ENCODE measurements around the gene PDS5B. TPM values are rescaled to one million over a fixed set of nuclear protein-coding genes. Genes with fewer than 3 reads are reported as not detected.

PDS5B gene
- total RNA-seq, 1 experiment from 2014 or later: 15.5 TPM

DNA sequence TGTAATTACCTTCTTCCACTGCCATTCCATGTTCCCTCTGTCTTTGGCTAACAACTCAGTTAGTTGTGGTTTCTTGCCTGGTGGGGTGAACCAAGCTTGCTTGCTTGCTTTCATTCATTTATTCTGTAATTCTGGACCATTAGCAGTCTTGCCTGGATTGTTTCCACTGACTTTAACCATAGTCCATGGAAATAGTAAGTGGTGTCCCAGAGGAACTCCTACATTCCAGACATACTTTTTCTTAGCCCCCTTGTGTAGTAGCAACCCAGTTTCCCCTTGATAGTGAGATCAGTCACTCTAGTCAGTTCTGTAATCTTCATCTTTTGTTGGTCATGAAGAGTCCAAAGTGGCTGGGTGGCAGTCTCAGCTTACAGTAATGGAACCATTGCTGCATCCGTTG lies 23.2 kb downstream of the PDS5B start:
- Histone ChIP-seq H3K36me3 (no peaks in the 10 kb centered on the region), H3K4me1 (replicated peaks) (no peaks in the 10 kb centered on the region), H3K27me3 (replicated peaks) (no peaks in the 10 kb centered on the region), H3K4me3 (no peak overlapping the region), H3K9me3 (replicated peaks) (no peaks in the 10 kb centered on the region), H3K27ac (no peak overlapping the region)
- DNase-seq (ENCODE audit: low read depth in 1 of 2, low spot score in 2 of 2): no peak

DNA sequence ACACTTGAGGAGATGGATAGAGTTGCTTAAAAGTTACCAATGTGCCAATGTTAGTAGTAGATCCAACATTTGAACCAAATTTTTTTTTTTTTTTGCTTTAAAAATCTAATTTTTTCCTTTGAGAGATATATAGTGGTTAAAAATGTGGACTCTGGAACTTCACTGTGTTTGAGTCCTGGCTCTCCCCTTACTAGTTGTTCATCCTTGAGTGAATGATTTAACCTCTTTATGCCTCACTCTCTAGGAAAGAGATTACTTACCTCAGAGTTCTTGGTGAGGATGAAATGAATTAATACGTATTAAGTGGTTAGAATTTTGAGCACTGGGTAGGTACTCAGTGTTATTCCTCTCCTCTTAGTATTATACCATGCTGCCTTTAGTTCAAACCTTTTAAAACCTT lies 24.3 kb downstream of the PDS5B start:
- no peaks in the 10 kb centered on the region for H3K4me1 ChIP-seq (replicated peaks)
- H3K27ac ChIP-seq: no peak overlapping the region
- no peaks in the 10 kb centered on the region for H3K36me3 ChIP-seq
- no peak for DNase-seq (ENCODE audit: low read depth in 1 of 2, low spot score in 2 of 2)
- H3K27me3 ChIP-seq (replicated peaks): no peaks in the 10 kb centered on the region
- no peak overlapping the region for H3K4me3 ChIP-seq
- no peaks in the 10 kb centered on the region for H3K9me3 ChIP-seq (replicated peaks)

DNA sequence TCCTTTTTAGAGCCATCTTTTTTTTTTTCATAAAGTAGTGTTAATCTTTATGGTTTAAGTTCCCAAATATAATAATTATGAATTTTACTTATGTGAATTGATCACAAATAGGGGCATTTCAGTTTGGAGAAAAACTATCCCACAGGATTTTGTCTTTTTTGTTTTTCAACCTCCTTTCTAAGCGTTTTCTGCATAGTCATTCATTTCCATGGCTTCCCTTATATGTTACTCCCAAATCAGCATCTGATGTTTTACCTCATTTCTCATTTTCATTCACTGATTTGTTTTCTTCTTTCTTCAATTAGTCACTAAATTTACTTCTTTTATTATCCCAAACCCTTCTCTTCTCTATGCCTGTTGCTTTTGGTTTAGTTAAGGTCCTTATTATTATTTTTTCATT lies 24.7 kb downstream of the PDS5B start:
- no peaks in the 10 kb centered on the region for H3K27me3 ChIP-seq (replicated peaks)
- no peaks in the 10 kb centered on the region for H3K36me3 ChIP-seq
- no peak overlapping the region for H3K4me3 ChIP-seq
- H3K27ac ChIP-seq: no peak overlapping the region
- DNase-seq (ENCODE audit: low read depth in 1 of 2, low spot score in 2 of 2): no peak
- no peaks in the 10 kb centered on the region for H3K4me1 ChIP-seq (replicated peaks)
- H3K9me3 ChIP-seq (replicated peaks): no peaks in the 10 kb centered on the region

DNA sequence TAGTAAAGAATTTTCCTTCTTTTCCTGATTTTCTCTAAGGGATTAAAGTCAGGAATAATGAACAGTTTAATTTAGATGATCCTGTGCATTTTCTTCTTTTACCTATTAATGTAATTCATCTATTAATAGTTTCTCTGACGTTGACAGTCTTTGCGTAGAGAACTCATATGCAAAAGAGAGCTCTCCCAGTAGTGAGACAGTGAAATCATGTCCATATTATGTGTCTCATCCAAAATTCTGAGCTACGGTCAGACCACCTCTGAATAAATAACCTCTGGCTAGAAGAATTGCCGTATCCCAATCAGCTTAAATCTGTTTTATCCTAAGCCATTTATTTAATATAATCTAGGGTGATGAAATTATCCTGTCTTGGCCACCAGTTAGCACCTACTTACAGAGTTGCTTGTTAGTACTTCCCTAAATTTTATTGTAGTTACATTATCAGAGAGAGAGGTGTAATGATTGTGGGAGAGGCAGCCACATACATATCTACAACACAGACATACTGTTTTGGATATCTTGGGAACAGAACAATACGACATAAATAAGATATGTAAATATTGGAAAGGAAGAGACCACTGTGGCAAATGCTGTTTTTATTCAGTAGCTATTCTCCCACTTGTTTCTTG lies 30.7 kb downstream of the PDS5B start:
- no peak for DNase-seq (ENCODE audit: low read depth in 1 of 2, low spot score in 2 of 2)

GRCh38 chr13:32622827-32623226 lies 36.6 kb downstream of the PDS5B start:
- no peak overlapping the region for H3K4me3 ChIP-seq
- no peaks in the 10 kb centered on the region for H3K36me3 ChIP-seq
- DNase-seq (ENCODE audit: low read depth in 1 of 2, low spot score in 2 of 2): no peak
- H3K9me3 ChIP-seq (replicated peaks): no peaks in the 10 kb centered on the region; the same call in none of the 2 replicates
- no peak overlapping the region for H3K27ac ChIP-seq
- no peaks in the 10 kb centered on the region for H3K27me3 ChIP-seq (replicated peaks)
- no peaks in the 10 kb centered on the region for H3K4me1 ChIP-seq (replicated peaks)

More for the DNA sequence above, 30.7 kb downstream of the PDS5B start:
- H3K27ac ChIP-seq: no peak overlapping the region
- H3K4me3 ChIP-seq: no peak overlapping the region
- no peaks in the 10 kb centered on the region for H3K4me1 ChIP-seq (replicated peaks)
- H3K9me3 ChIP-seq (replicated peaks): no peaks in the 10 kb centered on the region
- no peaks in the 10 kb centered on the region for H3K27me3 ChIP-seq (replicated peaks)
- H3K36me3 ChIP-seq: no peaks in the 10 kb centered on the region

GRCh38 chr13:32624441-32624840 lies 38.2 kb downstream of the PDS5B start:
- H3K9me3 ChIP-seq (replicated peaks): no peaks in the 10 kb centered on the region; the same call in none of the 2 replicates
- no peaks in the 10 kb centered on the region for H3K27me3 ChIP-seq (replicated peaks)
- no peaks in the 10 kb centered on the region for H3K36me3 ChIP-seq
- no peak for DNase-seq (ENCODE audit: low read depth in 1 of 2, low spot score in 2 of 2)
- no peak overlapping the region for H3K27ac ChIP-seq
- H3K4me1 ChIP-seq (replicated peaks): no peaks in the 10 kb centered on the region
- no peak overlapping the region for H3K4me3 ChIP-seq

- Histone ChIP-seq H3K36me3 (no peaks in the 10 kb centered on the region), H3K27ac (no peak overlapping the region), H3K4me3 (no peak overlapping the region), H3K9me3 (replicated peaks) (no peaks in the 10 kb centered on the region; the same call in 1 of the 2 replicates), H3K27me3 (replicated peaks) (no peaks in the 10 kb centered on the region), H3K4me1 (replicated peaks) (no peaks in the 10 kb centered on the region)
- no peak for DNase-seq (ENCODE audit: low read depth in 1 of 2, low spot score in 2 of 2)
Observed at GRCh38 chr13:32627793-32628192, 41.5 kb downstream of the PDS5B start.

- no peak overlapping the region for H3K27ac ChIP-seq
- no peak overlapping the region for H3K4me3 ChIP-seq
- no peaks in the 10 kb centered on the region for H3K4me1 ChIP-seq (replicated peaks)
- no peaks in the 10 kb centered on the region for H3K27me3 ChIP-seq (replicated peaks)
- no peaks in the 10 kb centered on the region for H3K9me3 ChIP-seq (replicated peaks)
- H3K36me3 ChIP-seq: no peaks in the 10 kb centered on the region
- DNase-seq (ENCODE audit: low read depth in 1 of 2, low spot score in 2 of 2): no peak
Observed at GRCh38 chr13:32629313-32629712, 43.1 kb downstream of the PDS5B start.

GRCh38 chr13:32629866-32630265 lies 43.6 kb downstream of the PDS5B start:
- H3K27ac ChIP-seq: no peak overlapping the region
- no peaks in the 10 kb centered on the region for H3K9me3 ChIP-seq (replicated peaks)
- DNase-seq (ENCODE audit: low read depth in 1 of 2, low spot score in 2 of 2): no peak
- H3K4me3 ChIP-seq: no peak overlapping the region
- no peaks in the 10 kb centered on the region for H3K36me3 ChIP-seq
- H3K27me3 ChIP-seq (replicated peaks): no peaks in the 10 kb centered on the region
- H3K4me1 ChIP-seq (replicated peaks): no peaks in the 10 kb centered on the region

DNA sequence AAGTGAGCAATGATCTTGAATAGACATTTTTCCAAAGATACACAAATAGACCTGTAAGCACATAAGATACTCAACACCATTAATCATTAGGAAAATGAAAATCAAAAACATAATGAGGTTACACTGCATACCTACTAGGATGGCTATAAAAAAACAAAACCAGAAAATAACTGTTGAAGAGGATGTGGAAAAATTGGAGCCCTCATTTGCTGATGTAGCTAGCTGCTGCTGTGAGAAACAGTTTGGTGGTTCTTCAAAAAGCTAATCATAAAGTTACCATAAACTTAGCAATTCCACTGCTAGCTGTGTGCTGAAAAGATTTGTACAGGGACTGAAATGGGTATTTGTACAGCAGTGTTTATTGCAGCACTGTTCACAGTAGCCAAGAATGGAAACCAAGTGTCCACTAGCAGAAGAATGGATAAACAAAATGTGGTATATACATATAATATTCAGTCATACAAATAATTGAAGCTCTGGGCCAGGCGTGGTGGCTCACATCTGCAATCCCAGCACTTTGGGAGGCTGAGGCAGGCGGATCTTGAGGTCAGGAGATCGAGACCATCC lies 46.2 kb downstream of the PDS5B start:
- Histone ChIP-seq H3K4me3 (no peak overlapping the region), H3K36me3 (no peaks in the 10 kb centered on the region), H3K4me1 (replicated peaks) (no peaks in the 10 kb centered on the region), H3K27me3 (replicated peaks) (no peaks in the 10 kb centered on the region), H3K9me3 (replicated peaks) (no peaks in the 10 kb centered on the region), H3K27ac (no peak overlapping the region)
- no peak for DNase-seq (ENCODE audit: low read depth in 1 of 2, low spot score in 2 of 2)

GRCh38 chr13:32636711-32637110 lies 50.5 kb downstream of the PDS5B start:
- Histone ChIP-seq H3K9me3 (replicated peaks) (no peaks in the 10 kb centered on the region), H3K27me3 (replicated peaks) (no peaks in the 10 kb centered on the region), H3K4me3 (no peak overlapping the region), H3K27ac (no peak overlapping the region), H3K36me3 (no peaks in the 10 kb centered on the region), H3K4me1 (replicated peaks) (no peaks in the 10 kb centered on the region)
- DNase-seq (ENCODE audit: low read depth in 1 of 2, low spot score in 2 of 2): no peak

- no peak overlapping the region for H3K27ac ChIP-seq
- no peaks in the 10 kb centered on the region for H3K36me3 ChIP-seq
- H3K4me1 ChIP-seq (replicated peaks): peaks cover 4% of the 10 kb centered on the region; the same call in 1 of the 2 replicates
- H3K9me3 ChIP-seq (replicated peaks): no peaks in the 10 kb centered on the region
- no peaks in the 10 kb centered on the region for H3K27me3 ChIP-seq (replicated peaks)
- H3K4me3 ChIP-seq: no peak overlapping the region
- DNase-seq (ENCODE audit: low read depth in 1 of 2, low spot score in 2 of 2): no peak
Observed at GRCh38 chr13:32638739-32639138, 52.5 kb downstream of the PDS5B start.

DNA sequence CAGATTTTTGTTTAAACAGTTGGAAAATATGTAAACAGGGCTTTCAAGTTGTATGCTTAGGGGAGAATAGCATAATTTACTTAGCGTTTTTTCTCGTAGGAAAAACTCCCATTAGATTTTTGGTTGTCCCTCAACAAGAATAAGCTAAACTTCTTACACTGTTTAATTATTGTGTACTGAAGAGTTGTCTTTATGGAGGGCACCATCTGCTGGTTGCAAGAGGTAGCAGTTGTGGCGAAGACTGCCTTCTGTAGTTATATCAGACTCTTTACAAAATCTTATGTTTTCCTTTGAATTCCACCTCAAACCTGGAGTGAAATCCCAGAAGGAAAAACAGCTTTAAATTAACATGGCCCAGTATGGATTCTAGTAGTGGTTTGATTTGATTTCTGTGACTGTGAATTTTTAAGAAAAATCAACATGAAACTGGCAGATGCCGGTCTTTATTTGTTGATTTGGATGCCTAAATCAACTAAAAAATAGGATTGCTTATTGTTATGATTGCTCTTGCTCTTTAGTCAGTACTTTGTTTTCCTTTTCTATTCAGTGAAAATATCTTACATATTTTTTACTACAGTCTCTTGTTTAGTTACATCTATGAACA lies 53.4 kb downstream of the PDS5B start:
- no peaks in the 10 kb centered on the region for H3K27me3 ChIP-seq (replicated peaks)
- no peak overlapping the region for H3K27ac ChIP-seq
- no peaks in the 10 kb centered on the region for H3K36me3 ChIP-seq
- DNase-seq (ENCODE audit: low read depth in 1 of 2, low spot score in 2 of 2): peak; percentile 19 to 48
- no peak overlapping the region for H3K4me3 ChIP-seq
- no peaks in the 10 kb centered on the region for H3K9me3 ChIP-seq (replicated peaks)
- peaks cover 4% of the 10 kb centered on the region; the same call in 1 of the 2 replicates for H3K4me1 ChIP-seq (replicated peaks)

DNA sequence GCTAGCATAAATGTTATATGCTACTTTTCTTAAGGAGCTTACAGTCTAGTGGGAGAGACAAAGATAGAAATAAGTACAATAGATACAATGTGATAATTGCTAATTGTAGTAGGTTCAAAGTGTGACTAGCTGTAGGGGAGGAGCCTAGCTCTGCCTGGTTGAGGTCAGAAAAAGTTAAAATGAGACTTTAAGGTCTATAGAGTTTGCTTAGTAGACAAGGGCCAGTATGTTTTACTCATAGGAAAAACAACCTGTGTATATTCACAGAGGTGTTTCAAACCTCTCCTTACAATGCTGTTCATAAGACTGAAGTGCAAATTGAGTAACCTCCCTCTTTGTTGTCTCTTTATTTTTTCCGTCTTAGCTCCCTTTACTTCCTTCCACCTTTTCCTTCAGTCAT lies 56.1 kb downstream of the PDS5B start:
- DNase-seq (ENCODE audit: low read depth in 1 of 2, low spot score in 2 of 2): no peak
- Histone ChIP-seq H3K9me3 (replicated peaks) (no peaks in the 10 kb centered on the region), H3K27me3 (replicated peaks) (no peaks in the 10 kb centered on the region), H3K36me3 (no peaks in the 10 kb centered on the region), H3K4me1 (replicated peaks) (peaks cover 4% of the 10 kb centered on the region; the same call in 1 of the 2 replicates), H3K4me3 (no peak overlapping the region), H3K27ac (no peak overlapping the region)
